SU-DHL-6 (cell line): Measurements from ENCODE around the gene TOM1.

Source experiments
- EZH2phosphoT487 ChIP-seq: fragments of 200-600 bp; sonication (generic), shearing (Covaris generic); conservative IDR thresholded peaks from 2 replicates; pipeline ENCODE4 v1.6.1; 2018; ENCODE audit warnings: mild to moderate bottlenecking, antibody characterized with exemption, low read length, moderate library complexity, mixed read lengths
- TF ChIP-seq, protein P1 (sequence below): fragments of 200-600 bp; sonication (generic); IDR thresholded peaks from one replicate; pipeline ENCODE4 v1.5.1; 2017; ENCODE audit warnings: antibody characterized with exemption, mild to moderate bottlenecking, low read length, moderate library complexity; ENCODE audit not compliant: insufficient read depth, poor library complexity, severe bottlenecking

DNA sequence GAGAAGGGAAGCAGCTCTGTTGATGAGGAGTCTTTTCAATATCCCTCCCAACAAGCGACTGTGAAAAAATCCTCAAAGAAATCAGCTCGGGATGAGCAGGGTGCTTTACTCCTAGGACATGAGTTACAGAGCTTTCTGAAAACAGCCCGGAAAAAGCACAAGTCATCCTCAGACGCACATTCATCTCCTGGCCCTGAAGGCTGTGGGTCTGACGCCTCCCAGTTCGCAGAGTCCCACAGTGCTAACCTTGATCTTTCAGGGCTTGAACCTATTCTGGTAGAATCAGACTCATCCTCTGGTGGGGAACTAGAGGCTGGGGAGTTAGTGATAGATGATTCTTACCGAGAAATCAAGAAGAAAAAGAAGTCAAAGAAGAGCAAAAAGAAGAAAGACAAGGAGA, 34.7 kb upstream of the TOM1 start:
- TF ChIP-seq, protein P1, sequence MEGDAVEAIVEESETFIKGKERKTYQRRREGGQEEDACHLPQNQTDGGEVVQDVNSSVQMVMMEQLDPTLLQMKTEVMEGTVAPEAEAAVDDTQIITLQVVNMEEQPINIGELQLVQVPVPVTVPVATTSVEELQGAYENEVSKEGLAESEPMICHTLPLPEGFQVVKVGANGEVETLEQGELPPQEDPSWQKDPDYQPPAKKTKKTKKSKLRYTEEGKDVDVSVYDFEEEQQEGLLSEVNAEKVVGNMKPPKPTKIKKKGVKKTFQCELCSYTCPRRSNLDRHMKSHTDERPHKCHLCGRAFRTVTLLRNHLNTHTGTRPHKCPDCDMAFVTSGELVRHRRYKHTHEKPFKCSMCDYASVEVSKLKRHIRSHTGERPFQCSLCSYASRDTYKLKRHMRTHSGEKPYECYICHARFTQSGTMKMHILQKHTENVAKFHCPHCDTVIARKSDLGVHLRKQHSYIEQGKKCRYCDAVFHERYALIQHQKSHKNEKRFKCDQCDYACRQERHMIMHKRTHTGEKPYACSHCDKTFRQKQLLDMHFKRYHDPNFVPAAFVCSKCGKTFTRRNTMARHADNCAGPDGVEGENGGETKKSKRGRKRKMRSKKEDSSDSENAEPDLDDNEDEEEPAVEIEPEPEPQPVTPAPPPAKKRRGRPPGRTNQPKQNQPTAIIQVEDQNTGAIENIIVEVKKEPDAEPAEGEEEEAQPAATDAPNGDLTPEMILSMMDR, result no peak
- TF ChIP-seq EZH2phosphoT487, result no peak
